Prostate gland (tissue), 2 donors: Measurements from ENCODE around the gene NCF4. TPM values are rescaled to one million over a fixed set of nuclear protein-coding genes. Genes with fewer than 3 reads are reported as not detected.

Experiments
- DNase-seq: peaks from one replicate; pipeline ENCODE4 v3.0.0-alpha.2; 2019; ENCODE audit warnings: low spot score
- H3K27ac ChIP-seq, 2 donors: fragments of 200-600 bp; sonication (generic); 2 replicates each; pipeline ENCODE4 v1.5.1; 2017 to 2019
- H3K27me3 ChIP-seq: fragments of 200-600 bp; sonication (generic); replicated peaks from 2 replicates; pipeline ENCODE4 v1.5.1; 2019; ENCODE audit not compliant: insufficient read depth
- H3K36me3 ChIP-seq, 2 donors: fragments of 200-600 bp; sonication (generic); 1 replicate in 1 of 2; 2 replicates in 1 of 2; pipeline versions ENCODE4 v1.5.1 to v1.8.1; 2017 to 2019
- H3K4me1 ChIP-seq: fragments of 200-600 bp; sonication (generic); replicated peaks from 2 replicates; pipeline ENCODE4 v1.5.1; 2019
- H3K4me3 ChIP-seq, 2 donors: fragments of 200-600 bp; sonication (generic); 2 replicates each; pipeline ENCODE4 v1.5.1; 2017 to 2019
- H3K9me3 ChIP-seq: fragments of 200-600 bp; sonication (generic); 2 replicates; pipeline ENCODE4 v1.5.1; 2017
- CTCF ChIP-seq, 4 experiments: fragments of 200-600 bp in 2 of 4; fragments of 450-650 bp in 2 of 4; sonication (generic) in 2 of 4; IDR thresholded peaks; 1 replicate in 3 of 4; 2 replicates in 1 of 4; pipeline ENCODE4 v1.5.1; 2016 to 2019; ENCODE audit warnings: antibody characterized with exemption in 4 of 4, mild to moderate bottlenecking in 2 of 4, moderate library complexity in 2 of 4
- POLR2A ChIP-seq: fragments of 450-650 bp; IDR thresholded peaks from one replicate; pipeline ENCODE4 v1.6.1; 2016; ENCODE audit warnings: antibody characterized with exemption, mild to moderate bottlenecking
- POLR2AphosphoS5 ChIP-seq: sonication (generic); formaldehyde crosslinking; IDR thresholded peaks from one replicate; pipeline ENCODE4 v1.6.1; 2017; ENCODE audit warnings: antibody characterized with exemption
- WGBS: methylation state at CpG from one replicate; pipeline ENCODE4 v1.1.5; 2018; 5-methylcytosine and 5-hydroxymethylcytosine counted together
- intact Hi-C: fragments of 100-400 bp; cut with DNase I; formaldehyde crosslinking; loops from one replicate; pipeline ENCODE4 v1.14.2; 2022
- total RNA-seq, 2 donors: library from RNA; depleted of rRNA; stranded (reverse); fragments of >200 nt; gene quantifications; one replicate each; pipeline ENCODE4 v1.1.0, GENCODE V29; 2016

NCF4 gene
- total RNA-seq, 2 donors from 2014 or later: 0.91 to 3.5 TPM

- WGBS: 71% methylated on average over 13 of the region's 13 CpGs
- Histone ChIP-seq H3K36me3 (no peaks in the 10 kb centered on the region), H3K4me1 (peaks cover 5% of the 10 kb centered on the region), H3K9me3 (no peaks in the 10 kb centered on the region), H3K27me3 (peaks cover 3% of the 10 kb centered on the region), H3K27ac (no peak overlapping the region), H3K4me3 (no peak overlapping the region)
- no peak for DNase-seq
- intact Hi-C loops: no loop called here
- TF ChIP-seq CTCF (IDR thresholded peaks at IDR 0.05) (no peak), POLR2AphosphoS5 (no peak), POLR2A (no peak)
These were observed 51.3 kb downstream of the NCF4 start for GRCh38 chr22:36911887-36912661.

- no peak overlapping the region for H3K4me3 ChIP-seq
- H3K9me3 ChIP-seq: no peaks in the 10 kb centered on the region
- TF ChIP-seq CTCF (IDR thresholded peaks at IDR 0.05) (no peak), POLR2AphosphoS5 (no peak), POLR2A (no peak)
- H3K27me3 ChIP-seq: peaks cover 3% of the 10 kb centered on the region
- DNase-seq: no peak
- 72% methylated on average over 8 of the region's 8 CpGs for whole genome bisulfite sequencing
- H3K36me3 ChIP-seq: no peaks in the 10 kb centered on the region
- H3K27ac ChIP-seq: no peak overlapping the region
- intact Hi-C loops: no loop called here
- H3K4me1 ChIP-seq: peaks cover 5% of the 10 kb centered on the region
These were observed 52.1 kb downstream of the NCF4 start for GRCh38 chr22:36912694-36913426.

- intact Hi-C loops: no loop called here
- peaks cover 3% of the 10 kb centered on the region for H3K27me3 ChIP-seq
- peaks cover 5% of the 10 kb centered on the region for H3K4me1 ChIP-seq
- TF ChIP-seq POLR2A (no peak), POLR2AphosphoS5 (no peak), CTCF (IDR thresholded peaks at IDR 0.05) (no peak)
- no peak within 1 kb of the TSS for H3K4me3 ChIP-seq
- no peak within 1 kb of the TSS for H3K27ac ChIP-seq
- no peak for DNase-seq
- no peaks in the 10 kb centered on the region for H3K36me3 ChIP-seq
- WGBS: 80% methylated on average over 18 of the region's 18 CpGs
- H3K9me3 ChIP-seq: no peaks in the 10 kb centered on the region
These were observed 52.9 kb downstream of the NCF4 start, which contains the start of gene CSF2RB for GRCh38 chr22:36913427-36914389. Gene CSF2RB (plus strand): TSS chr22:36913628. CDS start chr22:36922208, 8,580 bp downstream.

GRCh38 chr22:36914390-36914752 lies 53.6 kb downstream of the NCF4 start:
- Histone ChIP-seq H3K4me3 (no peak overlapping the region), H3K27me3 (peaks cover 3% of the 10 kb centered on the region), H3K36me3 (no peaks in the 10 kb centered on the region), H3K9me3 (no peaks in the 10 kb centered on the region), H3K4me1 (peaks cover 5% of the 10 kb centered on the region), H3K27ac (no peak overlapping the region)
- TF ChIP-seq POLR2A (no peak), POLR2AphosphoS5 (no peak), CTCF (IDR thresholded peaks at IDR 0.05) (no peak)
- intact Hi-C loops: no loop called here
- no peak for DNase-seq
- WGBS: 96% methylated on average over 1 of the region's 1 CpG
